Stimulated activated CD8-positive, alpha-beta memory T cell treated with anti-CD3 and anti-CD28 coated beads, Interleukin-4, amount 100 ng/mL, for 24 hours (primary cell): ENCODE results near the gene LCE1E.

Source experiments
- DNase-seq: peaks from one replicate; pipeline ENCODE4 v3.0.0-alpha.2; 2020; ENCODE audit warnings: low read depth

Gene LCE1E

DNA sequence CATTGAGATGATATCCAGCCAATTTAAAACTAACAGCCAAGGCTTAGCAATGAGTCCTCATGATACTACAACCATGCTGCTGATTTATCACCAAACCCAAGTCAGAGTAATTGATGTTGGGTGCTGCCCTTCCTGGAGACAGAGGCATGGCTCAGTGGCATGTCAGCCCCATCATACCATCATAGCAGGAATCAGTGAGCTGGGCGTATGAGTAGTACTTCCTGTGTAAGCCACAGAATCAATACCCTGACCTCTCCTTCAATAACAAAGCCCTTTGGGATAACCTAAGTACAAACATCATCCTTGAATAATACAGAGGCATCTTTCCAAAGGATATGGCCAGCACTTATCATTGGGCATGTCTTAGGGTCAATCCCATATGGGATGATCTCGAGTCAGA lies 3.0 kb upstream of the LCE1E start:
- DNase-seq: no peak

DNA sequence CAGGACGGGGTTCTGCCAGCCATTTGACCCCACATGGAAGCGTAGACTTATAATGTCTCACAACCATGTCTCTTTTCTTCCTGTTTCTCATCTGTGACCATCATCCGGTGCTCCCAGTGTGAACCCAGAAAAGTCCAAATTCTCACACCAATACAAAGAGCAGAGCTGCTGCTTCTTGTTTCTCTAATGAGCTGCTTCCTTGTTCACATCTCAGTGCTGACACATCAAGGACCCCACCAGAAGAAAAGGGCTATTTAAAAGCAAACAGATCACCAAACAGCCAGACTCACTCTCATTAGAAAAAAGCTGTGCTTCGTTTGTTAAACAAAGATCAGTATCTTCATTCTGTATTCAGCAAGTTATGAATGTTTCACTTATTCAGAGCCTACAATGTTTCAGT lies 9.6 kb downstream of the LCE1E start:
- no peak for DNase-seq

DNA sequence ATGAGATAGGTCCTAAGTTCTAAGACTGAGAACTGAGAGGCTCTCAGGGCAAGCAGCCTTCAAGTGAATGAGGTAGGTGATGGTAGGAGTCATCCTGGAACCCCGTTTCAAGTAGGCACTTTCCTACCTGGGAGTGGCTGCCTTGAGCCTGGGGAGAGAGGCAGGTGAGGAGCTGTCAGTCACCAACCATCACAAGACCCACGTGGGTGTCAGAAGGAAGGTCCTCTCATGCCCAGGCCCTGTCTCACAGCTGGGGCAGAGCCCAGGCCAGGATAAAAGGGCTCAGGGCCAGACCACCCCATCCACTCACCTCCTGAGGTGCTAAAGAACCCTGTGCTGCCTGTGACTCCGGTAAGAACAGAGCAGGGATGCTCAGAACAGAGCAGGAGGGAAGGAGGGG lies 10.4 kb downstream of the LCE1E start, which contains the start of gene LCE1D:
Gene LCE1D, plus strand, starts transcription at position 301 of the 400 bp plus-strand sequence. CDS start 1,074 bp downstream, outside the sequence.
- no peak for DNase-seq

DNA sequence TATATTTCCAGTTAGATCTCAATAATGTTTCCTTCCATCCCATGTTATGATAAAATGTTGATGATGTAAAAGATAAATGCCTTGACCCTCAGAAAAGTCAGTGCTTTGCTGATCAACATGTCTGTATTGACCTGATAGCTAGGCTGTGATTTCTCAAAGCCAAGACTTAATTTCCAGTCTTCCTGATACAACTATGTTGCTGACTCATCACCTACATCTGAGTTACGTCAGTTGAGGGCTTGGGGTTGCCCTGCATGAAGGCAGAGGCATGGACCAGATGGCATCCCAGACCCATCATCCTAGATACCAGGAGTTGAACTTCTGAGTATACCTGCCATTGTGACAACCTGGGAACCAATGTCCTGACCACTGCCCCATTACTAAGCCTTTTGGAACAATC lies 15.3 kb downstream of the LCE1E start:
- no peak for DNase-seq

DNA sequence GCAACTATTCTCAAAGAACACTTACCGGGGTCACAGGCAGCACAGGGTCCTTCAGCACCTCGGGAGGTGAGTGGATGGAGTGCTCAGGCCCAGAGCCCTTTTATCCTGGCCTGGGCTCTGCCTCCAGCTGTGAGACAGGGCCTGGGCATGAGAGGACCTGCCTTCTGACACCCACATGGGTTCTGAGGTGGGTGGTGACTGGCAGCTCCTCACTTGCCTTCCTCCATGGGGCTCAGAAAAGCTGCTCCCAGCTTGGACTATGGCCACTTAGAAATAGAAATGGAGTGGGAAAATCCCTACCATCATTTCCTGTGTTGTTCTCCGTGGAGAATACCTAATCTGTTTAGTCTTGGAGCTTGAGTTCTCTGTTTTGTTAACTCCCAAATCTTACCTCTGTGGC lies 20.5 kb downstream of the LCE1E start, which contains the start of gene LCE1C:
Gene LCE1C, minus strand, starts transcription at position 76 of the 400 bp plus-strand sequence. CDS start 1,173 bp downstream, outside the sequence.
- DNase-seq: no peak

DNA sequence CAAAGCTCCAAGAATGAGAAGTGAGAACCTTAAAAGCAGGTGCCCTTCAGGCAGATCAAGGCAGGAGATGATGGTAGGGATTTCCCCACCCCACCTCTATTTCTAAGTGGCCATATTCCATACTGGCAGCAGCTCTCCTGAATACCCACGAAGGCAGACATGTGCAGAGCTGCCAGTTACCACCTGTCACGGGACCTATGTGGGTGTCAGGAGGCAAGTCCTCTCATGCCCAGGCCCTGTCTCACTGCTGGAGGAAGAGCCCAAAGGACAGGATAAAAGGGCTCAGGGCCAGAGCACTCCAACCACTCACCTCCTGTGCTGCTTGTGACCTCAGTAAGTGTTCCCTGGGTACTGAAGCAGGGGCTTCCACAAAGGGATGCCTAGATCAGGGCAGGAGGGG lies 25.0 kb downstream of the LCE1E start:
- no peak for DNase-seq

DNA sequence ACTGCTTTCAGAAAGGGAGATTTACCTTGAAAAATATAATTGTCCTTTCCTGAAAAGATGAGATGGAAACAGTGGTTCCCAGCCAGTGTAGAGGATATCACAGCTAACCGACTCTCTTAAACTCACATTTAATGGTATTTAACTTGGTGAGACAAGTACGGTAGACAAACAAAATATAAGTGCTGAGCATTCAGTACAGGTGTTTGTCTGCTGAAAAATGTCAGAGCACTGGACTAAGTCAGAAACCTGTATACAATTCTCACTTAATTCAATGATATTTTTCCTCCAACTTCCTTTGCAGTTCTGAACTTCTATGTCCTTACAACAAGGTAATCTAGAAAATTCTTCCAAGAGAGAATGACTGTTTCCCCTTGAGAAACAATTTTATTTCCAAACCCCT lies 25.6 kb downstream of the LCE1E start, which contains the start of gene LCE1B:
Gene LCE1B, plus strand, starts transcription at position 301 of the 400 bp plus-strand sequence. CDS start 476 bp downstream, outside the sequence.
- DNase-seq: no peak

DNA sequence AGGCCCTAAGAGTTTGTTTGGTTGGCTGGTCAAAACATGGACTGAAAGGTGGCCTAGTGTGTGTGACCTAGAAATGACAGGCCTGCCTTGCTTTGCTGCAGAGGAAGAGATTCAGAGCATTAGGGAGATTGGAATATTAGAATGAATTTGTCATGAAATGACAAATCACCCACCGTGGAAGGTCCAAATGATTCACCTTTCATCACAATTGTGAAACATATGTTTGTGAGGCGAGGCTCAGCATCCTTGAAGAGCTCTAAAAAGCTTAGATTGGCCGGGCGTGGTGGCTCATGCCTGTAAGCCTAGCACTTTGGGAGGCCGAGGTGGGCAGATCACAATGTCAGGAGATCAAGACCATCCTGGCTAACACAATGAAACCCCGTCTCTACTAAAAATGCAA lies 31.3 kb downstream of the LCE1E start:
- no peak for DNase-seq

DNA sequence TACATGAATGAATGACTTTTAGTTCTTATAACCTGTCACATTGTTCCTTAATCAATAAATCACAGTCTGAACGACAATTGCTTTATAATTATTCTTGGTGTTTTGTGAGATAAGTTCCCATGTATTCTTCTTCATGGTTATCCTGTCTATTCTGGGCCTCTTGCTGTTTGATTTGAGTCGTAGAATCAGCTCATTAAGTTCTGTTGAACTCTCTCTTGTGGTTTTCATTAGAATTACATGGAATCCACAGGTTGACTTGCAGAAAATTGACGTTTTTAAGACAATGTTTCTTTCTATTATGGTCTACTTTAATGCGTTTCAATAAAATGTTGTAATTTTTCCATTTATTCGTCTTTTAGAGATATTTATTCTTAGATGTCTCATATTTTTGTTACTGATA lies 37.2 kb downstream of the LCE1E start:
- no peak for DNase-seq

DNA sequence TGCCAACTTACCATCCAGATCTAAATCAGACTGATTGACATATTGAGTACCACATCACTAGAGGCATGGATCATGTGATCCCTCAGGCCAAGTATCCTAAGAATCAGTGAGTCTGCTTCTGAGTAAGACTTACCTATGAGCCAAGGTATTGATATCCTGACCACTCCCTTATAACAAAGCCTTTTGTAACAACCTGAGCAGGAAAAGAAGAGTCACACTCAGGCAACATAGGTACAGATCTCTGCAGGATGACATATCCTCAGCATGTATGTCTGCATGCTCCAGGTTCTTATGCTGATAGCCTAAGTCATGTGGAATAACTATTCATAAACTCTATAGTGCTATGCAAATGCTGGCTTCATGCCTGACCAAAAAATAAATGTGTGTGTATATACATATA lies 38.9 kb downstream of the LCE1E start:
- DNase-seq: no peak

DNA sequence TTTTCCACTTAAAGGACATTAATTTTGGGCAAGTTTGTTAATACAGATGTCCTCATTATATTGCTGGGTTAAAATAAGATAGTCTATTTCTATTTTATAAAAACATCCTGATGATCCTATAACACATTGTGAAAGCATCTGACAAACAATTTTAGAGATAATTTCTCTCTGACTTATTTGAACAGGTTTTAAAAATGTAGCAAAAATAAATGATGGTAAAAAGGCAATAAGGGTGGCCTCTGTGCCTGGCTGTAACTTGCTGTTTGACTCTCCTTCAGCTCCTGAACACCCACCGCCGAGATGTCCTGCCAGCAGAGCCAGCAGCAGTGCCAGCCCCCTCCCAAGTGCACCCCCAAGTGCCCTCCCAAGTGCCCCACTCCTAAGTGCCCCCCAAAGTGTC lies 41.1 kb downstream of the LCE1E start, which contains the start of gene LCE1A:
Gene LCE1A, plus strand, starts transcription at position 301 of the 400 bp plus-strand sequence. Its CDS starts 0 bp downstream, at position 301.
- no peak for DNase-seq

DNA sequence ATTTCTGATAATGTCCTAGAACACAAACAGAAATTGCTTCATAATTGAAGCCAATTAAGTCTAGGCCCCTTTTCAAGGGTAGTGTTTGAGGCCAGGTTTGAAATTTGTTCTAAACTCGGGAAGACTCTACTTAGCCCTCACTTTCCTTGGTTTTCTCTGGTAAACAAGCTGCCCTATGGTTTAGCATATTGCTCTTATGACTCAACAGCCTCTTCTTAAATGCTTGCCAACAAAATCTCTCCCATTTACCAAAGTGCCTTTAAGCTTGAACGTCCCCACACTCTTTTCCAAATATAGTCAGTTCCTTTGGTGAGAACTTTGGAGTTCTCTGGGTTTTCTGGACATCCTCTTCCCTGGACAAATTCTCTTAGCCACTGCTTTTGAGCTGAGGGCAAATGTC lies 50.8 kb downstream of the LCE1E start:
- no peak for DNase-seq
